A549 (cell line): ENCODE results near the gene IGSF22.

Experiments used
- CEBPB ChIP-seq, 2 experiments: fragments of >200 bp in 1 of 2; sonication (Bioruptor Twin) in 1 of 2; formaldehyde crosslinking in 1 of 2; IDR thresholded peaks; 2 replicates each; pipeline ENCODE4 v1.6.1; 2012 to 2016
- CHD2 ChIP-seq: fragments of 150-350 bp; IDR thresholded peaks from 2 replicates; pipeline ENCODE4 v1.6.1; 2014; ENCODE audit warnings: low read length; ENCODE audit not compliant: partially characterized antibody
- CTCF ChIP-seq: fragments of >200 bp; sonication (Bioruptor Twin); formaldehyde crosslinking; IDR thresholded peaks from 3 replicates; pipeline ENCODE4 v1.5.1; 2016
- MAFK ChIP-seq: fragments of 450-650 bp; IDR thresholded peaks from 2 replicates; pipeline ENCODE4 v1.6.1; 2014; ENCODE audit not compliant: partially characterized antibody
- MYC ChIP-seq: IDR thresholded peaks from 2 replicates; pipeline ENCODE4 v1.6.1; 2012; ENCODE audit warnings: mild to moderate bottlenecking, inconsistent platforms, low read length, improper control_type of control experiment, borderline replicate concordance
- POLR2A ChIP-seq: IDR thresholded peaks from 2 replicates; pipeline ENCODE4 v1.6.1; 2012; ENCODE audit warnings: mild to moderate bottlenecking, low read length
- POLR2AphosphoS2 ChIP-seq: conservative IDR thresholded peaks from 2 replicates; pipeline ENCODE4 v1.6.1; 2012; ENCODE audit warnings: low read length, improper control_type of control experiment, inconsistent platforms
- RCOR1 ChIP-seq: fragments of 150-350 bp; IDR thresholded peaks from 2 replicates; pipeline ENCODE4 v1.6.1; 2014; ENCODE audit warnings: antibody characterized with exemption, low read length, low read depth
- ZC3H11A ChIP-seq: fragments of 450-650 bp; IDR thresholded peaks from 2 replicates; pipeline ENCODE4 v1.6.1; 2014; ENCODE audit warnings: antibody characterized with exemption, mild to moderate bottlenecking
- TF ChIP-seq, protein P1 (sequence below): IDR thresholded peaks from 2 replicates; pipeline ENCODE4 v1.6.1; 2012
- TF ChIP-seq, protein P2 (sequence below): fragments of 450-650 bp; IDR thresholded peaks from 2 replicates; pipeline ENCODE4 v1.6.1; 2014; ENCODE audit warnings: antibody characterized with exemption
- TF ChIP-seq, protein P3 (sequence below): fragments of 200-600 bp; sonication (generic); IDR thresholded peaks from 2 replicates; pipeline ENCODE4 v1.6.1; 2016; ENCODE audit warnings: antibody characterized with exemption, mild to moderate bottlenecking, moderate library complexity
- TF ChIP-seq, protein P4 (sequence below): IDR thresholded peaks from 2 replicates; pipeline ENCODE4 v1.6.1; 2012
- TF ChIP-seq, protein P5 (sequence below): fragments of >200 bp; sonication (Bioruptor Twin); formaldehyde crosslinking; IDR thresholded peaks from 2 replicates; pipeline ENCODE4 v1.6.1; 2016

DNA sequence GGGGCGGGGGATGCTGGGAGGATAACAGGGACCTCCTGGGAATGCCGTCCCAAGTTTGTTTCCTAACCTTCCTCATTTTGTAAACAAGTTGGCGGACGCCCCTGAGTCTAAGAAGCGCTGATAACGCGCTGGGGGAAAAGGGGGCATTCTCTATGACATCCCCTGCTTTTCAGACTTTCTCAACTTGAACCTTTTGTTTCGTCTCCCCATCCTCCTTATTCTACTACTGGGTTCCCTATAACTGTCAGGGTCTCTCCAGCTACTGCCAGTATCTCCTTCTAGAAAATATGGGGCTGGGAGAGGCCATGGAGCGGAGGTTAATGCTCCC, 26.8 kb downstream of the IGSF22 start:
- TF ChIP-seq CTCF (no peak), POLR2AphosphoS2 (no peak), POLR2A (no peak), CHD2 (no peak), CEBPB (IDR thresholded peaks at IDR 0.05) (no peak), ZC3H11A (no peak), MAFK (no peak), MYC (no peak), RCOR1 (no peak)
- TF ChIP-seq, protein P1, sequence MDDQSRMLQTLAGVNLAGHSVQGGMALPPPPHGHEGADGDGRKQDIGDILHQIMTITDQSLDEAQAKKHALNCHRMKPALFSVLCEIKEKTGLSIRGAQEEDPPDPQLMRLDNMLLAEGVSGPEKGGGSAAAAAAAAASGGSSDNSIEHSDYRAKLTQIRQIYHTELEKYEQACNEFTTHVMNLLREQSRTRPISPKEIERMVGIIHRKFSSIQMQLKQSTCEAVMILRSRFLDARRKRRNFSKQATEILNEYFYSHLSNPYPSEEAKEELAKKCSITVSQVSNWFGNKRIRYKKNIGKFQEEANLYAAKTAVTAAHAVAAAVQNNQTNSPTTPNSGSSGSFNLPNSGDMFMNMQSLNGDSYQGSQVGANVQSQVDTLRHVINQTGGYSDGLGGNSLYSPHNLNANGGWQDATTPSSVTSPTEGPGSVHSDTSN, result no peak
- TF ChIP-seq, protein P2, sequence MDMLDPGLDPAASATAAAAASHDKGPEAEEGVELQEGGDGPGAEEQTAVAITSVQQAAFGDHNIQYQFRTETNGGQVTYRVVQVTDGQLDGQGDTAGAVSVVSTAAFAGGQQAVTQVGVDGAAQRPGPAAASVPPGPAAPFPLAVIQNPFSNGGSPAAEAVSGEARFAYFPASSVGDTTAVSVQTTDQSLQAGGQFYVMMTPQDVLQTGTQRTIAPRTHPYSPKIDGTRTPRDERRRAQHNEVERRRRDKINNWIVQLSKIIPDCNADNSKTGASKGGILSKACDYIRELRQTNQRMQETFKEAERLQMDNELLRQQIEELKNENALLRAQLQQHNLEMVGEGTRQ, result no peak
- TF ChIP-seq, protein P3, sequence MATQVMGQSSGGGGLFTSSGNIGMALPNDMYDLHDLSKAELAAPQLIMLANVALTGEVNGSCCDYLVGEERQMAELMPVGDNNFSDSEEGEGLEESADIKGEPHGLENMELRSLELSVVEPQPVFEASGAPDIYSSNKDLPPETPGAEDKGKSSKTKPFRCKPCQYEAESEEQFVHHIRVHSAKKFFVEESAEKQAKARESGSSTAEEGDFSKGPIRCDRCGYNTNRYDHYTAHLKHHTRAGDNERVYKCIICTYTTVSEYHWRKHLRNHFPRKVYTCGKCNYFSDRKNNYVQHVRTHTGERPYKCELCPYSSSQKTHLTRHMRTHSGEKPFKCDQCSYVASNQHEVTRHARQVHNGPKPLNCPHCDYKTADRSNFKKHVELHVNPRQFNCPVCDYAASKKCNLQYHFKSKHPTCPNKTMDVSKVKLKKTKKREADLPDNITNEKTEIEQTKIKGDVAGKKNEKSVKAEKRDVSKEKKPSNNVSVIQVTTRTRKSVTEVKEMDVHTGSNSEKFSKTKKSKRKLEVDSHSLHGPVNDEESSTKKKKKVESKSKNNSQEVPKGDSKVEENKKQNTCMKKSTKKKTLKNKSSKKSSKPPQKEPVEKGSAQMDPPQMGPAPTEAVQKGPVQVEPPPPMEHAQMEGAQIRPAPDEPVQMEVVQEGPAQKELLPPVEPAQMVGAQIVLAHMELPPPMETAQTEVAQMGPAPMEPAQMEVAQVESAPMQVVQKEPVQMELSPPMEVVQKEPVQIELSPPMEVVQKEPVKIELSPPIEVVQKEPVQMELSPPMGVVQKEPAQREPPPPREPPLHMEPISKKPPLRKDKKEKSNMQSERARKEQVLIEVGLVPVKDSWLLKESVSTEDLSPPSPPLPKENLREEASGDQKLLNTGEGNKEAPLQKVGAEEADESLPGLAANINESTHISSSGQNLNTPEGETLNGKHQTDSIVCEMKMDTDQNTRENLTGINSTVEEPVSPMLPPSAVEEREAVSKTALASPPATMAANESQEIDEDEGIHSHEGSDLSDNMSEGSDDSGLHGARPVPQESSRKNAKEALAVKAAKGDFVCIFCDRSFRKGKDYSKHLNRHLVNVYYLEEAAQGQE, result no peak
- TF ChIP-seq, protein P4, sequence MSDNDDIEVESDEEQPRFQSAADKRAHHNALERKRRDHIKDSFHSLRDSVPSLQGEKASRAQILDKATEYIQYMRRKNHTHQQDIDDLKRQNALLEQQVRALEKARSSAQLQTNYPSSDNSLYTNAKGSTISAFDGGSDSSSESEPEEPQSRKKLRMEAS, result no peak; the same call in 1 of the 2 replicates
- TF ChIP-seq, protein P5, sequence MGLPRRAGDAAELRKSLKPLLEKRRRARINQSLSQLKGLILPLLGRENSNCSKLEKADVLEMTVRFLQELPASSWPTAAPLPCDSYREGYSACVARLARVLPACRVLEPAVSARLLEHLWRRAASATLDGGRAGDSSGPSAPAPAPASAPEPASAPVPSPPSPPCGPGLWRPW, result no peak
